OCI-LY1 (cell line): ENCODE results near the gene ZBTB16.

Experiments
- H2AFZ ChIP-seq: fragments of 200-600 bp; sonication (generic), shearing (Covaris generic); 2 replicates; pipeline ENCODE4 v1.6.0; 2014; ENCODE audit warnings: antibody characterized with exemption, mild to moderate bottlenecking, low read length
- H3F3A ChIP-seq: fragments of 200-600 bp; sonication (generic), shearing (Covaris generic); 2 replicates; pipeline ENCODE4 v1.6.0; 2014; ENCODE audit warnings: mild to moderate bottlenecking, antibody characterized with exemption, low read length, moderate library complexity; ENCODE audit not compliant: insufficient read depth
- H3K27ac ChIP-seq: fragments of 200-600 bp; sonication (generic); 2 replicates; pipeline ENCODE4 v1.5.1; 2014; ENCODE audit warnings: low read length, mixed run types, mild to moderate bottlenecking, low read depth; ENCODE audit not compliant: poor library complexity, severe bottlenecking
- H3K27me3 ChIP-seq: fragments of 200-600 bp; sonication (generic); 2 replicates; pipeline ENCODE4 v1.6.0; 2014; ENCODE audit warnings: antibody characterized with exemption, mild to moderate bottlenecking, low read length, moderate library complexity; ENCODE audit not compliant: insufficient read depth
- H3K36me3 ChIP-seq: fragments of 200-600 bp; sonication (generic); 2 replicates; pipeline ENCODE4 v1.6.1; 2014; ENCODE audit warnings: mild to moderate bottlenecking, antibody characterized with exemption, low read length, moderate library complexity, mixed read lengths; ENCODE audit not compliant: insufficient read depth
- H3K4me1 ChIP-seq: fragments of 200-600 bp; sonication (generic); 2 replicates; pipeline ENCODE4 v1.5.1; 2014; ENCODE audit warnings: mild to moderate bottlenecking, low read length, moderate library complexity; ENCODE audit not compliant: insufficient read depth, severe bottlenecking
- H3K4me2 ChIP-seq: fragments of 200-600 bp; sonication (generic), shearing (Covaris generic); 2 replicates; pipeline ENCODE4 v1.6.1; 2014; ENCODE audit warnings: low read length
- H3K4me3 ChIP-seq: fragments of 200-600 bp; sonication (generic); 2 replicates; pipeline ENCODE4 v1.5.1; 2014; ENCODE audit warnings: low read length, low read depth, mild to moderate bottlenecking, mixed read lengths; ENCODE audit not compliant: poor library complexity, severe bottlenecking
- H3K79me2 ChIP-seq: fragments of 200-600 bp; shearing (Covaris generic); 2 replicates; pipeline ENCODE4 v1.6.1; 2016; ENCODE audit warnings: mixed run types, low read length, mixed read lengths; ENCODE audit not compliant: insufficient read depth
- H3K9ac ChIP-seq: fragments of 200-600 bp; sonication (generic), shearing (Covaris generic); 2 replicates; pipeline ENCODE4 v1.6.1; 2014; ENCODE audit warnings: mild to moderate bottlenecking, low read length, mixed read lengths
- H3K9me2 ChIP-seq: fragments of 200-600 bp; sonication (generic), shearing (Covaris generic); 2 replicates; pipeline ENCODE4 v1.6.1; 2014; ENCODE audit warnings: low read depth, mild to moderate bottlenecking, low read length, mixed read lengths
- H3K9me3 ChIP-seq: fragments of 200-600 bp; shearing (Covaris generic); 2 replicates; pipeline ENCODE4 v1.6.1; 2014; ENCODE audit warnings: low read length, mixed read lengths
- H4K20me1 ChIP-seq: fragments of 200-600 bp; sonication (generic), shearing (Covaris generic); 2 replicates; pipeline ENCODE4 v1.6.0; 2016; ENCODE audit warnings: mild to moderate bottlenecking, low read length; ENCODE audit not compliant: insufficient read depth
- CTCF ChIP-seq: fragments of 200-600 bp; sonication (generic), shearing (Covaris generic); IDR thresholded peaks from 2 replicates; pipeline ENCODE4 v1.5.1; 2017; ENCODE audit warnings: mild to moderate bottlenecking, antibody characterized with exemption, low read length, moderate library complexity, mixed read lengths
- EZH2 ChIP-seq: fragments of 200-600 bp; sonication (generic), shearing (Covaris generic); IDR thresholded peaks from 2 replicates; pipeline ENCODE4 v1.8.0; 2017; ENCODE audit warnings: borderline replicate concordance, mixed run types, mild to moderate bottlenecking, antibody characterized with exemption, low read length, moderate library complexity, mixed read lengths

Gene ZBTB16

GRCh38 chr11:114290503-114291235 lies 231.2 kb downstream of the ZBTB16 start:
- H3F3A ChIP-seq = no peaks in the 10 kb centered on the region
- H3K9me2 ChIP-seq = no peaks in the 10 kb centered on the region
- H3K27ac ChIP-seq = no peak overlapping the region
- no peaks in the 10 kb centered on the region for H3K4me1 ChIP-seq
- H3K4me2 ChIP-seq = no peak overlapping the region
- no peak overlapping the region for H3K4me3 ChIP-seq
- no peaks in the 10 kb centered on the region for H3K27me3 ChIP-seq
- no peaks in the 10 kb centered on the region for H3K79me2 ChIP-seq
- no peaks in the 10 kb centered on the region for H3K9me3 ChIP-seq
- no peak overlapping the region for H2AFZ ChIP-seq
- H3K36me3 ChIP-seq = no peaks in the 10 kb centered on the region
- H3K9ac ChIP-seq = no peak overlapping the region
- TF ChIP-seq CTCF = no peak
- H4K20me1 ChIP-seq = no peaks in the 10 kb centered on the region

DNA sequence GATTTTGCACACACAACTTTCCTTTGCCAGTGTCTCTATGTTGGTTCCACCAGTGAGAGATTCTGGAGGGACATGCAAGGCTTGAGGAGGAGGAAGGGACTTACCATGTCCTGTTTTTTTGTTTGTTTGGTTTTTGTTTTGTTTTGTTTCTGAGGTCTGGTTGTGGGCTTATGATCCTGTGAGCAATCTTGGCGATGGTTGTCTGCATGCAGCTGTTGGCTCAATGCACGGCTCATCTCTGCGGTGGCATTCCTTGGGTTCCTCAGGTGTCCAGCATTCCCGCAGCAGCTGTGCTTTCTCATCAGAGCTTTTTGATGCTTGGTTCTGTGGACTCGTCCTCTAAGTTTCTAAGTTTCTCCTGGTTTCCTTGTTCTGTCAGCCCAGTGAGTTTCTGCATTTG lies 231.9 kb downstream of the ZBTB16 start:
- Histone ChIP-seq H3K4me1 (no peaks in the 10 kb centered on the region), H3K9ac (no peak overlapping the region), H3K79me2 (no peaks in the 10 kb centered on the region), H3K9me3 (no peaks in the 10 kb centered on the region), H3K36me3 (no peaks in the 10 kb centered on the region), H4K20me1 (no peaks in the 10 kb centered on the region), H3K4me3 (no peak overlapping the region), H2AFZ (no peak overlapping the region), H3K27me3 (no peaks in the 10 kb centered on the region), H3F3A (no peaks in the 10 kb centered on the region), H3K27ac (no peak overlapping the region), H3K9me2 (no peaks in the 10 kb centered on the region), H3K4me2 (no peak overlapping the region)
- TF ChIP-seq CTCF (no peak), EZH2 (no peak)

- no peaks in the 10 kb centered on the region for H3K79me2 ChIP-seq
- H3K27ac ChIP-seq = no peak overlapping the region
- TF ChIP-seq EZH2 = no peak
- TF ChIP-seq CTCF = no peak
- no peaks in the 10 kb centered on the region for H3K27me3 ChIP-seq
- no peak overlapping the region for H3K4me2 ChIP-seq
- H3K36me3 ChIP-seq = no peaks in the 10 kb centered on the region
- H3K9me2 ChIP-seq = no peaks in the 10 kb centered on the region
- H3K9me3 ChIP-seq = no peaks in the 10 kb centered on the region
- no peak overlapping the region for H2AFZ ChIP-seq
- H3K4me3 ChIP-seq = no peak overlapping the region
- no peaks in the 10 kb centered on the region for H3F3A ChIP-seq
- no peaks in the 10 kb centered on the region for H4K20me1 ChIP-seq
- no peak overlapping the region for H3K9ac ChIP-seq
- H3K4me1 ChIP-seq = no peaks in the 10 kb centered on the region
Measured at GRCh38 chr11:114291842-114292680, 232.6 kb downstream of the ZBTB16 start.
